H4 (cell line): ENCODE measurements around the gene KMT2E. TPM values are rescaled to one million over a fixed set of nuclear protein-coding genes. Genes with fewer than 3 reads are reported as not detected.
"Not testable (repeated sequence)": the region's sequence is repeated elsewhere in the genome, so short reads cannot be mapped to it uniquely, and the experiment has no call there.

Experiments used
- DNase-seq: peaks from one replicate; pipeline ENCODE4 v3.0.0-alpha.2; 2015; ENCODE audit warnings: low spot score
- total RNA-seq: library from RNA; depleted of rRNA; stranded (reverse); fragments of >200 nt; shearing (Covaris generic); gene quantifications from 2 replicates; pipeline ENCODE4 v1.2.3, GENCODE V29; 2014

Gene KMT2E
- total RNA-seq, 1 experiment from 2014 or later, result 19.4 TPM

GRCh38 chr7:105026750-105027149, 12.7 kb downstream of the KMT2E start:
- no peak for DNase-seq

- no peak for DNase-seq
These were observed 13.3 kb downstream of the KMT2E start for GRCh38 chr7:105027176-105027853.

- no peak for DNase-seq
These were observed 14.0 kb downstream of the KMT2E start for GRCh38 chr7:105028004-105028403.

GRCh38 chr7:105028941-105029340, 14.9 kb downstream of the KMT2E start:
- DNase-seq, result not testable (repeated sequence)

GRCh38 chr7:105030447-105030846, 16.4 kb downstream of the KMT2E start:
- no peak for DNase-seq

GRCh38 chr7:105032553-105033214, 18.7 kb downstream of the KMT2E start:
- DNase-seq, result no peak

GRCh38 chr7:105035349-105035748, 21.3 kb downstream of the KMT2E start:
- no peak for DNase-seq

- DNase-seq, result no peak
These were observed 22.5 kb downstream of the KMT2E start for GRCh38 chr7:105036217-105037168.

GRCh38 chr7:105037319-105037718, 23.3 kb downstream of the KMT2E start:
- DNase-seq, result no peak

GRCh38 chr7:105044449-105045070, 30.6 kb downstream of the KMT2E start:
- DNase-seq, result no peak

GRCh38 chr7:105046414-105046813, 32.4 kb downstream of the KMT2E start:
- no peak for DNase-seq

- no peak for DNase-seq
These were observed 33.9 kb downstream of the KMT2E start for GRCh38 chr7:105047932-105048331.

GRCh38 chr7:105050493-105050892, 36.5 kb downstream of the KMT2E start:
- DNase-seq, result no peak

- DNase-seq, result not testable (repeated sequence)
These were observed 36.9 kb downstream of the KMT2E start for GRCh38 chr7:105050899-105051298.

GRCh38 chr7:105055084-105055483, 41.1 kb downstream of the KMT2E start:
- no peak for DNase-seq

GRCh38 chr7:105055621-105056020, 41.6 kb downstream of the KMT2E start:
- no peak for DNase-seq

GRCh38 chr7:105057472-105057871, 43.5 kb downstream of the KMT2E start:
- DNase-seq, result no peak

- no peak for DNase-seq
These were observed 46.4 kb downstream of the KMT2E start for GRCh38 chr7:105060437-105060836.

GRCh38 chr7:105060923-105061322, 46.9 kb downstream of the KMT2E start:
- no peak for DNase-seq

- no peak for DNase-seq
These were observed 51.1 kb downstream of the KMT2E start for GRCh38 chr7:105065104-105065503.

GRCh38 chr7:105067691-105068090, 53.7 kb downstream of the KMT2E start:
- DNase-seq, result no peak

GRCh38 chr7:105068886-105069285, 54.9 kb downstream of the KMT2E start:
- DNase-seq, result no peak
